Fibroblast of lung (primary cell): Measurements from ENCODE around the gene IDUA. TPM values are rescaled to one million over a fixed set of nuclear protein-coding genes. Genes with fewer than 3 reads are reported as not detected.

ENCODE experiments used
- DNase-seq, 2 donors: peaks; one replicate each; pipeline versions ENCODE4 v3.0.0 to v3.0.0-alpha.2; 2010; ENCODE audit warnings: low read depth in 2 of 2
- H2AFZ ChIP-seq: 2 replicates; pipeline ENCODE4 v1.5.1; 2012; ENCODE audit warnings: low read length, control low read depth, inconsistent platforms
- H3K27ac ChIP-seq: 2 replicates; pipeline ENCODE4 v1.5.1; 2011; ENCODE audit warnings: low read length, control low read depth; ENCODE audit not compliant: insufficient read depth
- H3K27me3 ChIP-seq: 2 replicates; pipeline ENCODE4 v1.5.1; 2011; ENCODE audit warnings: mild to moderate bottlenecking, low read length; ENCODE audit not compliant: control insufficient read depth, insufficient read depth
- H3K36me3 ChIP-seq: 2 replicates; pipeline ENCODE4 v1.5.1; 2011; ENCODE audit warnings: low read length; ENCODE audit not compliant: control insufficient read depth, insufficient read depth
- H3K4me1 ChIP-seq: 2 replicates; pipeline ENCODE4 v1.5.1; 2011; ENCODE audit warnings: low read length; ENCODE audit not compliant: control insufficient read depth, insufficient read depth; ENCODE audit errors: extremely low read depth
- H3K4me2 ChIP-seq: 2 replicates; pipeline ENCODE4 v1.5.1; 2011; ENCODE audit warnings: low read length, control low read depth; ENCODE audit not compliant: insufficient read depth; ENCODE audit errors: extremely low read depth
- H3K4me3 ChIP-seq, 4 experiments: fragments of 200-600 bp in 1 of 4; sonication (generic) in 1 of 4; replicated peaks in 1 of 4; 2 replicates each; pipeline ENCODE4 v1.5.1; 2011 to 2016; ENCODE audit warnings: low read length in 4 of 4, low read depth in 3 of 4, mild to moderate bottlenecking in 3 of 4, control low read depth in 2 of 4, inconsistent platforms in 1 of 4, mixed read lengths in 1 of 4; ENCODE audit not compliant: insufficient read depth in 1 of 4; ENCODE audit errors: control extremely low read depth in 1 of 4
- H3K79me2 ChIP-seq: 2 replicates; pipeline ENCODE4 v1.5.1; 2012; ENCODE audit warnings: mild to moderate bottlenecking, low read length, inconsistent platforms; ENCODE audit not compliant: control insufficient read depth, insufficient read depth
- H3K9ac ChIP-seq: 2 replicates; pipeline ENCODE4 v1.5.1; 2011; ENCODE audit warnings: mild to moderate bottlenecking, low read length, control low read depth; ENCODE audit not compliant: insufficient read depth
- H3K9me3 ChIP-seq: 2 replicates; pipeline ENCODE4 v1.5.1; 2012; ENCODE audit warnings: low read depth, low read length; ENCODE audit not compliant: control insufficient read depth, insufficient read depth
- H4K20me1 ChIP-seq: 2 replicates; pipeline ENCODE4 v1.5.1; 2011; ENCODE audit warnings: low read length; ENCODE audit not compliant: control insufficient read depth, insufficient read depth; ENCODE audit errors: extremely low read depth
- CTCF ChIP-seq, 2 donors: IDR thresholded peaks in 1 of 2; conservative IDR thresholded peaks in 1 of 2; 1 replicate in 1 of 2; 2 replicates in 1 of 2; pipeline ENCODE4 v1.5.1; 2011 to 2012; ENCODE audit warnings: low read length in 2 of 2, control low read depth in 1 of 2, inconsistent platforms in 1 of 2, low read depth in 1 of 2, mild to moderate bottlenecking in 1 of 2
- EZH2 ChIP-seq: IDR thresholded peaks from 2 replicates; pipeline ENCODE4 v1.5.1; 2012; ENCODE audit warnings: low read length, control low read depth, mild to moderate bottlenecking; ENCODE audit errors: missing control alignments
- polyA plus RNA-seq, 2 donors: library from polyadenylated mRNA; depleted of rRNA in 1 of 2; stranded (reverse) in 1 of 2; unstranded in 1 of 2; fragments of >200 nt; gene quantifications; 2 replicates each; pipeline ENCODE4 v1.2.1, GENCODE V29; 2011 to 2012; ENCODE audit warnings: missing spikeins in 1 of 2
- total RNA-seq: library from RNA; depleted of rRNA; stranded (reverse); fragments of >200 nt; gene quantifications from 2 replicates; pipeline ENCODE4 v1.2.1, GENCODE V29; 2014

IDUA gene
- total and polyA plus RNA-seq, 2 donors (not counting 1 experiment from before 2014, with no cell fraction given): 3.1 to 11.1 TPM

- no peak overlapping the region for H2AFZ ChIP-seq
- H3K4me3 ChIP-seq: no peak overlapping the region
- H4K20me1 ChIP-seq: no peaks in the 10 kb centered on the region
- no peak overlapping the region for H3K9ac ChIP-seq
- H3K27me3 ChIP-seq: no peaks in the 10 kb centered on the region
- peaks cover 13% of the 10 kb centered on the region for H3K36me3 ChIP-seq
- H3K4me1 ChIP-seq: no peaks in the 10 kb centered on the region
- no peak for TF ChIP-seq CTCF (conservative IDR thresholded peaks at IDR 0.05 in 1 of 2, IDR thresholded peaks at IDR 0.05 in 1 of 2; ENCODE audit: low read depth in 1 of 2, low read length in 2 of 2)
- TF ChIP-seq EZH2: no peak
- no peak for DNase-seq
- no peak overlapping the region for H3K27ac ChIP-seq
- no peaks in the 10 kb centered on the region for H3K79me2 ChIP-seq
- H3K4me2 ChIP-seq: no peak overlapping the region
- no peaks in the 10 kb centered on the region for H3K9me3 ChIP-seq
These were observed 22.4 kb upstream of the IDUA start for GRCh38 chr4:964346-965025.

GRCh38 chr4:965048-965765, 21.6 kb upstream of the IDUA start:
- Histone ChIP-seq H4K20me1 (no peaks in the 10 kb centered on the region), H3K27ac (no peak overlapping the region), H3K4me3 (no peak overlapping the region), H3K4me1 (no peaks in the 10 kb centered on the region), H3K9ac (no peak overlapping the region), H3K79me2 (no peaks in the 10 kb centered on the region), H3K4me2 (no peak overlapping the region), H3K36me3 (peaks cover 10% of the 10 kb centered on the region), H2AFZ (no peak overlapping the region), H3K9me3 (no peaks in the 10 kb centered on the region), H3K27me3 (no peaks in the 10 kb centered on the region)
- DNase-seq: no peak
- no peak for TF ChIP-seq EZH2
- no peak for TF ChIP-seq CTCF (conservative IDR thresholded peaks at IDR 0.05 in 1 of 2, IDR thresholded peaks at IDR 0.05 in 1 of 2; ENCODE audit: low read depth in 1 of 2, low read length in 2 of 2)

- Histone ChIP-seq H2AFZ (no peak overlapping the region), H4K20me1 (no peaks in the 10 kb centered on the region), H3K4me1 (no peaks in the 10 kb centered on the region), H3K4me3 (no peak overlapping the region), H3K4me2 (no peak overlapping the region), H3K9me3 (no peaks in the 10 kb centered on the region), H3K79me2 (no peaks in the 10 kb centered on the region), H3K36me3 (peaks cover 10% of the 10 kb centered on the region), H3K27ac (no peak overlapping the region), H3K9ac (no peak overlapping the region), H3K27me3 (no peaks in the 10 kb centered on the region)
- TF ChIP-seq EZH2: no peak
- TF ChIP-seq CTCF (conservative IDR thresholded peaks at IDR 0.05 in 1 of 2, IDR thresholded peaks at IDR 0.05 in 1 of 2; ENCODE audit: low read depth in 1 of 2, low read length in 2 of 2): no peak
- no peak for DNase-seq
These were observed 21.1 kb upstream of the IDUA start for GRCh38 chr4:965766-966134.
